NCI-H510A (cell line): ENCODE measurements around the gene MOB4.
A peak's percentile ranks its signal among the peaks of the same experiment; 100 is the strongest.
"Not testable (repeated sequence)": the region's sequence is repeated elsewhere in the genome, so short reads cannot be mapped to it uniquely, and the experiment has no call there.

Experiments used
- DNase-seq: peaks from one replicate; lab custom pipeline; 2025; lab: John Stamatoyannopoulos, UW

Gene MOB4

DNA sequence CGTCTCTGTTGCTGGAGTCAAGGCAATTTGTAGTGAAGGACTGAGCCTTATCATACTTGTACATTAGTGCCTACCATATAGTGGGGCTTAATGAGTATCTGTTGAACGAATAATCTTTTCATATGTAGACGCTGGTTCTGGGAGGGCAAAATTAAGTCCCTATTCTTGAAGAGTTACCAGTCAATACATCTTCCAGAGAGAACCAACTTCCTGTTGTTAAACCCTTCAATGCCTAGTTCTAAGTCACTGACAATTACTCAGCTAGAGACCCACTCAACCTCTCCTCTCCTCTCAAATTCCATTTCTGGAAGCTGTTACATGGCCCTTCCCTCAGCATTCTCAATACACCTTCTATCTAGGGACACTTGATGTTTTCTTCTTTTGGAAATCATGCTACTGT lies 1.1 kb upstream of the MOB4 start:
- no peak for DNase-seq

GRCh38 chr2:197515315-197515738 lies 539 bp upstream of the MOB4 start:
- DNase-seq = no peak

DNA sequence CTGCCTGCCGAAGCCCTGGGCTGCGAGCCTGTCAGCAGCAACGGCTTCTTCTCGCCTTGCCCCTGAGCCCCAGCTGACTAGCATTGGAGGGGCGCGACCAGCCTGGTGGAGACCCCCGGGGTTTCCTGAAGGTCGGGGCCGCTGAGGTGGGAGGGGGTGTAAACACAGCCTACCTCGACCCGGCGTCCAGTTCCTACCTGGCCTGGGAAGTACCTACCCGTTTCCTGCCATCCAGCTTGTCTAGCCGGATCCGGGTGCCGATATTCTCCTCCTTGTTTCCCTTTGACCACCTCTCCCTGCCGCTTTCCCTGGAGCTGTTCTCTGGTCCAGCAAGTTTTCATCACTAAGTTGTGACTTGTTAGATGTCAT lies 511 bp downstream of the MOB4 start:
- DNase-seq = peak; percentile 10

DNA sequence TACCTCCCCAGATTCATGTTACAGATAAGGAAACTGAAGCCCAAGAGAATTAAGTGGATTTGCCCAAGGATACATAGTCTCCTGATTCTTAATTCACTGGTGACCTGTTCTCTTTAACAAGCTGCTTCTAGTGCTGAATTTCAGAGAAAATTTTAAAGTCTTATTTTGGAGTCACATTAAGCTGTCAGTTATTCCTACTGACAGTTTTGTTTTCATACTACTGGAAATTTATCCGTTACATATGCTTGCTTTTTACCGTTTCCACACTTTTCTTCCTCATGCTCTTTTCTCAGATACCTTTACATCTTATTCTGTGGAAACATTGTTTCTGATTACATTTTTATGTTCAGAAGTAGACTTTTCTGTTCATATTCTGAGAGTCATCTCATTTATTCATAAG lies 1.3 kb downstream of the MOB4 start:
- no peak for DNase-seq

GRCh38 chr2:197538412-197538811 lies 22.5 kb downstream of the MOB4 start:
- no peak for DNase-seq

- no peak for DNase-seq
Measured at GRCh38 chr2:197539734-197540133, 23.9 kb downstream of the MOB4 start.

DNA sequence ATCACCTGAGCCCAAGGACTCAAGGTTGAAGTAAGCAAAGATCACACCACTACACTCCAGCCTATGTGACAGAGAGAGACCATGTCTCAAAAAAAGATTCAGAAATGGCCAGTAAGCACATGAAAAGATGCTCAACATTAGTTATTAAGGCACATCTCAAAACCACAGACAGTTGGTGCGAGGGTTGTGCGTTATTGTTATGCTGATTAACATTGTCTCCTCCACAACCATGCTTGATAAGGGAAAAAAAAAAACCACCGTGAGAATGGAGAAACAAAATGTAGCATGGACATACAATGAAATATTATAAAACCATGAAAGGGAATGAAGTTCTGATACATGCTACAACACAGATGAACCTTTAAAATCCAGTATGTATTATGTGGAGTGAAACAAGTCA lies 27.3 kb downstream of the MOB4 start:
- DNase-seq = no peak

GRCh38 chr2:197547163-197547900 lies 31.5 kb downstream of the MOB4 start:
- no peak for DNase-seq

DNA sequence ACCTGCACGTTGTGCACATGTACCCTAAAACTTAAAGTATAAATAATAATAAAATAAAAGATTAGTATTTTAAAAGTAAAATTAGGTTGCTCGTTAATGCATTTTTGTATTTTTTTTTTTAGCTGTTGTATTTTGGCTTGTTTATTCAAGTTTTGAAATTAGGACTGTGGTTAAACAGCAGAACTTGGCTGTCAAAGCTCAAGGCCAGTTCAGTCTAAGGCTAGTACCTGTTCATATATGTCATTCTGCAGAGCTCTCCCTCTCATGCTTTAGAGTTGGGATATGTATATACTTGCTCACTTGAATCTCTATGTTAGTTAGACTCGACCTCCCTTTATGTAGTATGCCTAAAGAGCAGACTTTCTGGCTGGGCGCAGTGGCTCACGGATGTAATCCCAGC lies 32.7 kb downstream of the MOB4 start:
- DNase-seq = no peak

- DNase-seq = not testable (repeated sequence)
Measured at GRCh38 chr2:197551260-197551659, 35.4 kb downstream of the MOB4 start.

GRCh38 chr2:197555467-197555866 lies 39.6 kb downstream of the MOB4 start:
- DNase-seq = no peak

GRCh38 chr2:197556456-197556855 lies 40.6 kb downstream of the MOB4 start:
- no peak for DNase-seq

GRCh38 chr2:197558393-197558792 lies 42.5 kb downstream of the MOB4 start:
- DNase-seq = no peak

GRCh38 chr2:197559681-197560080 lies 43.8 kb downstream of the MOB4 start:
- no peak for DNase-seq

- DNase-seq = no peak
Measured at GRCh38 chr2:197560146-197560665, 44.3 kb downstream of the MOB4 start.

GRCh38 chr2:197571627-197572271 lies 55.9 kb downstream of the MOB4 start:
- no peak for DNase-seq

DNA sequence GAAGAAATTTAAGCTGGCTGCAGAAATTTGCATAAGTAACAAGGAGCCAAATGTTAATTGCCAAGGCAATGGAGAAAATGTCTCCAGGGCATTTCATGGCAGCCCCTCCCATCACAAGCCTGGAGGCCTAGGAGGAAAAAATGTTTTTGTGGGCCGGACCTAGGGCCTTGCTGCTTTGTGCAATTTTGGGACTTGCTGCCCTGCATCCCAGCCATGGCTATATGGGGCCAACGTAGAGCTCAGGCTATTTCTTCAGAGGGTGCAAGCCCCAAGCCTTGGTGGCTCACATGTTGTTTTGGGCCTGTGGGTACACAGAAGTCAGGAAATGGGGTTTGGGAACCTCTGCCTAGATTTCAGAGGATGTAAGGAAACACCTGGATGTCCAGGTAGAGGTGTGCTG lies 57.7 kb downstream of the MOB4 start:
- DNase-seq = no peak

- no peak for DNase-seq
Measured at GRCh38 chr2:197575987-197576386, 60.1 kb downstream of the MOB4 start.

DNA sequence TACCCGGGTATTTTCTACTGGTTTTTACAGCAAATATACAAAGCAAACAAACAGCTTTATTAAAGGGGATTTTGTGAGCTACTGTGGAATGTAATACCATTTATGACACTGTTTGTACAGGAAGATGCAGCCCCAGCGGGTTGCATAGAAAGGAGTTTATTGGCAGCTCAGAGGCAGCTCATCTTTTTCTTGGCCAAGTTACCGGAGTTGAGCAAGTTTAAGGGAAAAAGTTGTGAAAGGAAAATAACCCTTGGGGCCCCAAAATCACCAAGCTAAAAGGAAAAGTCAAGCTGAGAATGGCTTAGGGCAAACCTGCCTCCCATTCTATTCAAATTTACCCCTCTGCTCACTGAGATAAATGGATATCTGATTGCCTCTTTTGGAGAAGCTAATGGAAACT lies 60.8 kb downstream of the MOB4 start:
- DNase-seq = no peak

DNA sequence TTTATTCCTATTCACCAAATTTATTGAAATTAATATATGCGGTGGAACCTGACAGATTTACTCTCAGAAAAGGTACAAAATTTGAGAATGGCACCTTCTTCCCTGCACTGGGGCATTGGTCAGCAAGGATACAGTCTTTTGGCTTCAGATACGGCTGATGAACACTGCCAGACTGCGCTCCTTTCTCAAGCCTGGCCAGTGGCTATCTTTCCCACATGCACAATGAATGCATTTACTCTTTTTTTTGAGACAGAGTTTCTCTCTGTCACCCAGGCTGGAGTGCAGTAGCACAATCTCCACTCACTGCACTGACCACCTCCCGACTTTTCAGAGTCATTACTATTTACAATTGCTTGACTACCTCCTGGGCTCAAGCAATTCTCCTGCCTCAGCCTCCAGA lies 61.6 kb downstream of the MOB4 start:
- no peak for DNase-seq

DNA sequence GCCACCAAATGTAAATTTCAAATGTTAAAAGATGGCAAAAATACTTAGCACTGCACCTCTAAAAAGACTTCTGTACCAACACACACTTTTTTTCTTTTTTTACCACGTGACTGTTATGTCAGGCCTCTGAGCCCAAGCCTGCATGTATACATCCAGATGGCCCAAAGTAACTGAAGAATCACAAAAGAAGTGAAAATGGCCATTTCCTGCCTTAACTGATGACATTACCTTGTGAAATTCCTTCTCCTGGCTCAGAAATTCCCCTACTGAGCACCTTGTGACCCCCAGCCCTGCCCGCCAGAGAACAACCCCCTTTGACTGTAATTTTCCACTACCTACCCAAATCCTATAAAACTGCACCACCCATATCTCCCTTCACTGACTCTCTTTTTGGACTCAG lies 62.4 kb downstream of the MOB4 start:
- not testable (repeated sequence) for DNase-seq

DNA sequence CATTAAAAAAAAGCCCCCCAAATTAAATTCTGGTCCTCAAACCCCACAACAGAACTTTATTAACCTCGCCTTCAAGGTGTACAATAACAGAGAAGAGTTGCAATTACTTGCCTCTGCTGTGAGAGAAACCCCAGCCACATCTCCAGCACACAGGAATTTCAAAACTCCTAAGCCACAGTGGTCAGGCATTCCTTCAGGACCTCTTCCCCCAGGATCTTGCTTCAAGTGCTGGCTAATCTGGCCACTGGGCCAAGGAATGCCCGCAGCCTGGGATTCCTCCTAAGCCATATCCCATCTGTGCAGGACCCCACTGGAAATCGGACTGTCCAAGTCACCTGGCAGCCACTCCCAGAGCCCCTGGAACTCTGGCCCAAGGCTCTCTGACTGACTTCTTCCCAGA lies 64.3 kb downstream of the MOB4 start:
- DNase-seq = not testable (repeated sequence)

DNA sequence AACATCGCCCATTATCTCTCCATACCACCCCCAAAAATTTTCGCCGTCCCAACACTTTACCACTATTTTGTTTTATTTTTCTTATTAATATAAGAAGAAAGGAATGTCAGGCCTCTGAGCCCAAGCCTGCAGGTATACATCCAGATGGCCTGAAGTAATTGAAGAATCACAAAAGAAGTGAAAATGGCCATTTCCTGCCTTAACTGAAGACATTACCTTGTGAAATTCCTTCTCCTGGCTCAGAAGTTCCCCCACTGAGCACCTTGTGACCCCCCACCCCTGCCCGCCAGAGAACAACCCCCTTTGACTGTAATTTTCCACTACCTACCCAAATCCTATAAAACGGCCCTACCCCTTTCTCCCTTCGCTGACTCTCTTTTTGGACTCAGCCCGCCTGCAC lies 71.4 kb downstream of the MOB4 start:
- not testable (repeated sequence) for DNase-seq
